Hypothalamus (tissue), 51 donors: ENCODE results near the gene KRTAP1-5.
"Not testable (repeated sequence)": the region's sequence is repeated elsewhere in the genome, so short reads cannot be mapped to it uniquely, and the experiment has no call there.

Experiments
- DNase-seq, 51 donors: peaks; one replicate each; lab custom pipeline; 2025; lab: John Stamatoyannopoulos, UW

The KRTAP1-5 gene

GRCh38 chr17:41049110-41049509 is 22.1 kb upstream of the KRTAP1-5 start:
- no peak for DNase-seq

- no peak for DNase-seq
Measured at GRCh38 chr17:41048441-41048840, 21.4 kb upstream of the KRTAP1-5 start.

GRCh38 chr17:41046735-41047465 is 19.9 kb upstream of the KRTAP1-5 start, which contains the start of gene KRTAP2-1:
Gene KRTAP2-1 (minus strand): TSS chr17:41047316. CDS start chr17:41047267, 49 bp downstream.
- not testable (repeated sequence) for DNase-seq

GRCh38 chr17:41042953-41043352 is 15.9 kb upstream of the KRTAP1-5 start:
- DNase-seq = no peak

- DNase-seq = peak in 2 of 51 donors; percentile 1 to 9
Measured at GRCh38 chr17:41040783-41041571, 14.0 kb upstream of the KRTAP1-5 start, which contains the start of gene KRTAP1-1. Gene KRTAP1-1 (minus strand): TSS chr17:41041450. CDS start chr17:41041397, 53 bp downstream.

GRCh38 chr17:41037853-41038350 is 10.9 kb upstream of the KRTAP1-5 start:
- no peak for DNase-seq

- DNase-seq = not testable (repeated sequence)
Measured at GRCh38 chr17:41034346-41034935, 7.4 kb upstream of the KRTAP1-5 start, which contains the start of gene KRTAP1-3. Gene KRTAP1-3 (minus strand): TSS chr17:41034874. CDS start chr17:41034821, 53 bp downstream.

GRCh38 chr17:41029633-41030245 is 2.7 kb upstream of the KRTAP1-5 start, which contains the start of gene KRTAP1-4:
Gene KRTAP1-4 (minus strand): TSS chr17:41030195. CDS start chr17:41030078, 117 bp downstream.
- no peak for DNase-seq

- DNase-seq = no peak
Measured at GRCh38 chr17:41024697-41025096, 2.3 kb downstream of the KRTAP1-5 start.

- DNase-seq = no peak
Measured at GRCh38 chr17:41020336-41020735, 6.7 kb downstream of the KRTAP1-5 start.

- DNase-seq = no peak
Measured at GRCh38 chr17:41019415-41019814, 7.6 kb downstream of the KRTAP1-5 start.

- no peak for DNase-seq
Measured at GRCh38 chr17:41018541-41018940, 8.5 kb downstream of the KRTAP1-5 start.

- no peak for DNase-seq
Measured at GRCh38 chr17:41016578-41017215, 10.3 kb downstream of the KRTAP1-5 start.

GRCh38 chr17:41015454-41015853 is 11.6 kb downstream of the KRTAP1-5 start:
- no peak for DNase-seq

- DNase-seq = no peak
Measured at GRCh38 chr17:41013606-41014005, 13.4 kb downstream of the KRTAP1-5 start.

- DNase-seq = no peak
Measured at GRCh38 chr17:41013181-41013580, 13.8 kb downstream of the KRTAP1-5 start.

GRCh38 chr17:41012326-41013120 is 14.5 kb downstream of the KRTAP1-5 start:
- no peak for DNase-seq

GRCh38 chr17:41010441-41010840 is 16.6 kb downstream of the KRTAP1-5 start:
- no peak for DNase-seq

GRCh38 chr17:41009936-41010335 is 17.1 kb downstream of the KRTAP1-5 start:
- no peak for DNase-seq
